Stimulated activated CD4-positive, alpha-beta T cell treated with anti-CD3 and anti-CD28 coated beads, Interleukin-4, amount 100 ng/mL, for 24 hours (primary cell): ENCODE data around the gene MOGAT3.
A peak's percentile ranks its signal among the peaks of the same experiment; 100 is the strongest.

Experiments used
- DNase-seq: peaks from one replicate; pipeline ENCODE4 v3.0.0-alpha.2; 2020

Gene MOGAT3

DNA sequence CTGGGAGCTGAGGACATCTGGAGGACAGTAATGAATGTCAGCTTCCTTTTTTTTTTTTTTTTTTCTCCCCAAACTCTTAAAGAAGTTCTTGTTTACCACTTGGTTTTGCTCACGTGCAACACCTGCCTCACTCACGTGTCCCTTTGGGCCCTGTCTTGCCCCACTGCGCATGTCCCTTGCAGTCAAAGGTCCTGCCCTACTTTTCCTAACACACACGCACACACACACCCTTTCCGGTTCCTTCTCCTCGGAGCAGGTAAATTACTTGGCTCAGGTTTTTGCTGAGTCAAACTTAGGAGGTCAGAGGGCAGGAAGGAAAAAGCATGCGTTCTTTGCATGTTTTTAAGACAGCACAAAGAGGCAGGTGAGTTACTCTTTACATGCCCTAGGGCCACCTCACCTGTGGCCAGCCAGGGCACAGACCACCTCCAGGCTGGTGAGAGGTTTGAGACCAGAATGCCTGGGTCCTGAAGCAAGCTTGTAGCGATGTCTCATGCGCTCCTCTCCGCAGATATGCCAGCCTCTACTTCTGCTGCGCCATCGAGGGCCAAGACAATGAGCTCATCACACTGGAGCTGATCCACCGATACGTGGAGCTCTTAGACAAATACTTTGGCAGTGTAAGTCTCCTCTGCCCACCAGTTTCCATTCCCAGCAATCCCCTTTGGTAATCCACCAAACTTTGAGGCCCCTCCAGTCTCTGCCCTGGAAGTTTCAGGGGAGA, 43.8 kb downstream of the MOGAT3 start:
- no peak for DNase-seq

DNA sequence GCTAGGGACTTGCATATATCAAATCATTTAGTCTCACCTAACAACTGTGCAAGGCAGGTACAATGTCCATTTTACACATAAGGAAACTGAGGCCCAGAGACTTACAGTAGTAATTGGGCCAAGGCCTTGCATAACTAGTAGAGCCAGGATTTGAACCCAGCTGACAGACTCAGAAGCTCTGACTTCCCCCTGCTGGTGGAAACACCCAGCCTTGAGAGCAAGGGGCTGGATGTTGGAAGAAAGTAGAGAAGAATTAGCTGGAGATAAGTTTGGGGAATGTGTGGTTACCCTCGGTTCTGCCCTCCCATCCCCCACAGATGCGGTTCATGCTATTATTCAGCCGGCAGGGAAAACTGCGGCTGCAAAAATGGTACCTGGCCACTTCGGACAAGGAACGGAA, 44.6 kb downstream of the MOGAT3 start:
- no peak for DNase-seq

- no peak for DNase-seq
Observed at GRCh38 chr7:101155303-101155702, 45.5 kb downstream of the MOGAT3 start.

GRCh38 chr7:101154693-101155102, 46.1 kb downstream of the MOGAT3 start:
- DNase-seq: no peak

GRCh38 chr7:101153969-101154692, 46.7 kb downstream of the MOGAT3 start, which contains the start of gene AP1S1:
Gene AP1S1, plus strand, starts transcription at chr7:101154476. Its CDS starts 39 bp downstream, at chr7:101154515.
- DNase-seq: peak; percentile 91

GRCh38 chr7:101151908-101152651, 48.8 kb downstream of the MOGAT3 start:
- no peak for DNase-seq
